Panc1 (cell line): ENCODE data around the gene GDF10. TPM values are rescaled to one million over a fixed set of nuclear protein-coding genes. Genes with fewer than 3 reads are reported as not detected.

Experiments
- ATAC-seq: fragments of 200-7000 bp; cut with Tn5 transposase; 2 replicates; pipeline ENCODE4 v1.9.1; 2020; ENCODE audit warnings: mild to moderate bottlenecking, moderate library complexity
- BruUV-seq: library from RNA; stranded (reverse); fragments of 400-500 nt; replicated peaks from 2 replicates; lab custom pipeline; 2021; lab: Mats Ljungman, UMichigan
- CTCF ChIA-PET: fragments of 300-600 bp; sonication (Branson Sonifier 250); formaldehyde crosslinking; loops from one replicate; lab custom pipeline; 2022; ENCODE audit warnings: antibody characterized with exemption; lab: Charles Lee
- POLR2A ChIA-PET: fragments of 300-600 bp; sonication (Branson Sonifier 250); formaldehyde crosslinking; loops from one replicate; lab custom pipeline; 2022; ENCODE audit warnings: antibody characterized with exemption; lab: Charles Lee
- DNase-seq: peaks from one replicate; pipeline ENCODE4 v3.0.0-alpha.2; 2010; ENCODE audit warnings: low read depth, low spot score
- H3K27ac ChIP-seq: 2 replicates; pipeline ENCODE4 v1.5.1; 2011; ENCODE audit warnings: mild to moderate bottlenecking, low read length, inconsistent platforms
- H3K27me3 ChIP-seq: fragments of 200-500 bp; sonication (Bioruptor generic); 2 replicates; pipeline ENCODE4 v1.6.0; 2014; ENCODE audit warnings: low read length, inconsistent platforms; ENCODE audit not compliant: control insufficient read depth, insufficient read depth
- H3K36me3 ChIP-seq: fragments of 200-500 bp; sonication (Bioruptor generic); 2 replicates; pipeline ENCODE4 v1.5.1; 2014; ENCODE audit warnings: inconsistent platforms, mild to moderate bottlenecking, low read length, moderate library complexity; ENCODE audit not compliant: control insufficient read depth, insufficient read depth
- H3K4me1 ChIP-seq: 2 replicates; pipeline ENCODE4 v1.5.1; 2011; ENCODE audit warnings: inconsistent platforms, mild to moderate bottlenecking, low read length, moderate library complexity; ENCODE audit not compliant: control insufficient read depth, insufficient read depth
- H3K4me3 ChIP-seq, 2 experiments: 2 replicates each; pipeline ENCODE4 v1.5.1; 2011 to 2012; ENCODE audit warnings: low read depth in 2 of 2, low read length in 2 of 2, mild to moderate bottlenecking in 2 of 2, inconsistent platforms in 1 of 2, moderate library complexity in 1 of 2
- H3K9me3 ChIP-seq: fragments of 200-500 bp; sonication (Bioruptor generic); 2 replicates; pipeline ENCODE4 v1.5.1; 2014; ENCODE audit warnings: low read depth, mild to moderate bottlenecking, inconsistent platforms, low read length, moderate library complexity; ENCODE audit not compliant: control insufficient read depth, insufficient read depth
- POLR2AphosphoS5 ChIP-seq: IDR thresholded peaks from 2 replicates; pipeline ENCODE4 v1.6.1; 2012; ENCODE audit warnings: mild to moderate bottlenecking, low read depth, low read length, moderate library complexity
- SIN3A ChIP-seq: IDR thresholded peaks from 2 replicates; pipeline ENCODE4 v1.6.1; 2012; ENCODE audit warnings: low read depth, mild to moderate bottlenecking, low read length, moderate library complexity, borderline replicate concordance; ENCODE audit not compliant: insufficient read depth
- TCF7L2 ChIP-seq: IDR thresholded peaks from 2 replicates; pipeline ENCODE4 v1.6.1; 2011; ENCODE audit warnings: mild to moderate bottlenecking, low read depth, low read length, inconsistent platforms
- in situ Hi-C: cut with HindIII; loops from 2 replicates; pipeline ENCODE4 v1.10.0; 2016; ENCODE audit warnings: low sequenced_read_pairs, low pct_unique_long_range_greater_than_20kb
- intact Hi-C: fragments of 100-400 bp; cut with micrococcal nuclease; formaldehyde crosslinking; loops from one replicate; pipeline ENCODE4 v1.10.0; 2022; ENCODE audit not compliant: unreplicated experiment
- total RNA-seq: library from RNA; stranded (reverse); gene quantifications from one replicate; pipeline ENCODE4 v1.2.1, GENCODE V29; 2021; ENCODE audit not compliant: unreplicated experiment
- TF ChIP-seq, protein P1 (sequence below), 2 experiments: IDR thresholded peaks; 2 replicates each; pipeline ENCODE4 v1.6.1; 2011 to 2012; ENCODE audit warnings: low read depth in 2 of 2, control low read depth in 1 of 2, low read length in 1 of 2, mild to moderate bottlenecking in 1 of 2, moderate library complexity in 1 of 2; ENCODE audit not compliant: insufficient read depth in 1 of 2
- TF ChIP-seq, protein P2 (sequence below): fragments of 450-650 bp; IDR thresholded peaks from 2 replicates; pipeline ENCODE4 v1.5.1; 2017; ENCODE audit warnings: mild to moderate bottlenecking

Gene GDF10
- total RNA-seq, 1 experiment from 2014 or later, result 1.2 TPM

DNA sequence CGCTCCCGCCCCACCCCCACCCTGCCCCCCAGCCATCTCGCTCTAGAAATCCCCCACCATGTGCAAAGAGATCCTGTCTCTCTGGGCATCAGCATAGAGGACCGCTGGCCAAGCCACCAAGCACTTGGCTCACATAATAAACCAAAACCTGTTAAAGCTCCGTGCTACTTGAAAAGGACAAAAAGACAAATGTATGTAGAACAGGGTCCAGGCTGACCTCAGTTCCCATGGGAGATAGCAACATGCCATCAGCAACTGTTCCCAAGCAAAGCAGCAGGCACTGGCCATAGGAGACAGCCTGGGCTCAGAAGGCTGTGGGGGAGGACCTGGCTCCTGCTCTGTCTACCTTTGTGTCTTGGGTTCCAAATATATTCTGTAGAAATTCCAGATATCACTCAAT lies 38.4 kb upstream of the GDF10 start:
- in situ Hi-C loops, result no loop called here
- CTCF ChIA-PET, result no interaction called here
- no peak overlapping the region for H3K27ac ChIP-seq

DNA sequence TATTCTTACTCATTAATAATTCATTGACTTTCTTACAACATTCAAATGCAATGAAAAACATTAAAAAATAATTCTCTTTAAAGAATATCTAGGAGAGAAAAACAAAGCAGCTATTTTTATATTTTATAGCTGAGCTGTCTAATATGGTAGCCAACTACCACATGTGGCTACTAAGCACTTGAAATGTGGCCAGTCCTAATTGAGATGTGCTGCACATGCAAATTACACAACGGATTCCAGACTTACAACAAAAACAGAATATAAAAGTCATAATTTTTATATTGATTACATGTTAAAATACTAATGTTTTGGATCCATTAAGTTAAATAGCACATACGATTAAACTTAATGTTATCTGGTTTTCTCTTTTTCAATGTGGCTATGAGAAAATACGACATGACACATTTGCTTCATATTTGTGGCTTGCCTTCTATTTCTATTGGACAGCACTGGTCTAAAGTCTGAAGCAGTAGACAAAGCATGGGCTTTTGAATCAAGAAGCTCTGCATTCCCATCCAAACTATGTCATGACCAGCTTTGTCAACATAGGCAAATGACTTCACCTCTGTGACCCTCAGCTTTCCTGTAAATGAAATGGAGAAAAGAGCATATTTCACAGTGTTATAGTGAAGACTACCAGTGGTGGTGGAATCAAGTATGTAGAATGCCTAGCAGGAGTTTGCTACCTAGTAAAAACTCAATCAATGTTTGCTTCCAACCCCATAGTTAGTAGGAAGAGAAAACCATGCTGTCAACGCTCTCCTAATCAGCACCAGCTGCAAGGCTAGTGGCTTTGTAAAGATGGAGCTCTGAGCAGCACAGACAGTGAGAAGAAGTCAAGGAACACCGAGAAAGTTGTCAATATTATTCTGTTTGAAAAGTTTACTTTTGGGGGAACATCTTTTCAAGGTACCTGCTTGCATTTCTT lies 37.1 kb upstream of the GDF10 start:
- ATAC-seq (no peak), DNase-seq (no peak)
- H3K4me3 ChIP-seq, result no peak overlapping the region
- in situ Hi-C loops (no loop called here), intact Hi-C loops (no loop called here)
- POLR2A ChIA-PET, result interaction anchor here (0.5 kb wide), 1 partner anchor 440 kb away, joined by 3 read pairs; no protein-coding TSS in a partner anchor
- CTCF ChIA-PET, result no interaction called here
- no peaks in the 10 kb centered on the region for H3K36me3 ChIP-seq
- H3K9me3 ChIP-seq, result no peaks in the 10 kb centered on the region
- TF ChIP-seq, protein P1, sequence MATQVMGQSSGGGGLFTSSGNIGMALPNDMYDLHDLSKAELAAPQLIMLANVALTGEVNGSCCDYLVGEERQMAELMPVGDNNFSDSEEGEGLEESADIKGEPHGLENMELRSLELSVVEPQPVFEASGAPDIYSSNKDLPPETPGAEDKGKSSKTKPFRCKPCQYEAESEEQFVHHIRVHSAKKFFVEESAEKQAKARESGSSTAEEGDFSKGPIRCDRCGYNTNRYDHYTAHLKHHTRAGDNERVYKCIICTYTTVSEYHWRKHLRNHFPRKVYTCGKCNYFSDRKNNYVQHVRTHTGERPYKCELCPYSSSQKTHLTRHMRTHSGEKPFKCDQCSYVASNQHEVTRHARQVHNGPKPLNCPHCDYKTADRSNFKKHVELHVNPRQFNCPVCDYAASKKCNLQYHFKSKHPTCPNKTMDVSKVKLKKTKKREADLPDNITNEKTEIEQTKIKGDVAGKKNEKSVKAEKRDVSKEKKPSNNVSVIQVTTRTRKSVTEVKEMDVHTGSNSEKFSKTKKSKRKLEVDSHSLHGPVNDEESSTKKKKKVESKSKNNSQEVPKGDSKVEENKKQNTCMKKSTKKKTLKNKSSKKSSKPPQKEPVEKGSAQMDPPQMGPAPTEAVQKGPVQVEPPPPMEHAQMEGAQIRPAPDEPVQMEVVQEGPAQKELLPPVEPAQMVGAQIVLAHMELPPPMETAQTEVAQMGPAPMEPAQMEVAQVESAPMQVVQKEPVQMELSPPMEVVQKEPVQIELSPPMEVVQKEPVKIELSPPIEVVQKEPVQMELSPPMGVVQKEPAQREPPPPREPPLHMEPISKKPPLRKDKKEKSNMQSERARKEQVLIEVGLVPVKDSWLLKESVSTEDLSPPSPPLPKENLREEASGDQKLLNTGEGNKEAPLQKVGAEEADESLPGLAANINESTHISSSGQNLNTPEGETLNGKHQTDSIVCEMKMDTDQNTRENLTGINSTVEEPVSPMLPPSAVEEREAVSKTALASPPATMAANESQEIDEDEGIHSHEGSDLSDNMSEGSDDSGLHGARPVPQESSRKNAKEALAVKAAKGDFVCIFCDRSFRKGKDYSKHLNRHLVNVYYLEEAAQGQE (IDR thresholded peaks at IDR 0.05; ENCODE audit: insufficient read depth in 1 of 2, low read depth in 2 of 2, low read length in 1 of 2), result no peak
- TF ChIP-seq SIN3A, result no peak
- TF ChIP-seq TCF7L2, result no peak
- TF ChIP-seq, protein P2, sequence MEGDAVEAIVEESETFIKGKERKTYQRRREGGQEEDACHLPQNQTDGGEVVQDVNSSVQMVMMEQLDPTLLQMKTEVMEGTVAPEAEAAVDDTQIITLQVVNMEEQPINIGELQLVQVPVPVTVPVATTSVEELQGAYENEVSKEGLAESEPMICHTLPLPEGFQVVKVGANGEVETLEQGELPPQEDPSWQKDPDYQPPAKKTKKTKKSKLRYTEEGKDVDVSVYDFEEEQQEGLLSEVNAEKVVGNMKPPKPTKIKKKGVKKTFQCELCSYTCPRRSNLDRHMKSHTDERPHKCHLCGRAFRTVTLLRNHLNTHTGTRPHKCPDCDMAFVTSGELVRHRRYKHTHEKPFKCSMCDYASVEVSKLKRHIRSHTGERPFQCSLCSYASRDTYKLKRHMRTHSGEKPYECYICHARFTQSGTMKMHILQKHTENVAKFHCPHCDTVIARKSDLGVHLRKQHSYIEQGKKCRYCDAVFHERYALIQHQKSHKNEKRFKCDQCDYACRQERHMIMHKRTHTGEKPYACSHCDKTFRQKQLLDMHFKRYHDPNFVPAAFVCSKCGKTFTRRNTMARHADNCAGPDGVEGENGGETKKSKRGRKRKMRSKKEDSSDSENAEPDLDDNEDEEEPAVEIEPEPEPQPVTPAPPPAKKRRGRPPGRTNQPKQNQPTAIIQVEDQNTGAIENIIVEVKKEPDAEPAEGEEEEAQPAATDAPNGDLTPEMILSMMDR, result no peak
- TF ChIP-seq POLR2AphosphoS5, result no peak
- no peak overlapping the region for H3K27ac ChIP-seq
- BruUV-seq, result no TSS peak
- H3K27me3 ChIP-seq, result peaks cover 6% of the 10 kb centered on the region; the same call in 1 of the 2 replicates
- H3K4me1 ChIP-seq, result no peaks in the 10 kb centered on the region

More for the DNA sequence above, 38.4 kb upstream of the GDF10 start:
- POLR2A ChIA-PET, result no interaction called here
- no peak for TF ChIP-seq POLR2AphosphoS5
- TF ChIP-seq, protein P2, result no peak
- TF ChIP-seq TCF7L2, result no peak
- no peak for ATAC-seq
- Histone ChIP-seq H3K4me1 (no peaks in the 10 kb centered on the region), H3K9me3 (no peaks in the 10 kb centered on the region), H3K36me3 (no peaks in the 10 kb centered on the region), H3K4me3 (no peak overlapping the region), H3K27me3 (peaks cover 11% of the 10 kb centered on the region; the same call in 1 of the 2 replicates)
- no peak for DNase-seq
- BruUV-seq, result no TSS peak
- intact Hi-C loops, result no loop called here
